ENCODE results near the gene TVP23C.
A peak's percentile ranks its signal among the peaks of the same experiment; 100 is the strongest.
"Not testable (repeated sequence)": the region's sequence is repeated elsewhere in the genome, so short reads cannot be mapped to it uniquely, and the experiment has no call there.

The TVP23C gene

GRCh38 chr17:15563375-15563857, at the start of gene TVP23C:
TSS of gene TVP23C (minus strand) at chr17:15563483. CDS start at chr17:15563448, 35 bp downstream.
- DNase-seq (ENCODE audit: low read depth): peak; percentile 42

GRCh38 chr17:15592960-15593359, 29.7 kb upstream of the TVP23C start:
- not testable (repeated sequence) for DNase-seq (ENCODE audit: low read depth)

DNA sequence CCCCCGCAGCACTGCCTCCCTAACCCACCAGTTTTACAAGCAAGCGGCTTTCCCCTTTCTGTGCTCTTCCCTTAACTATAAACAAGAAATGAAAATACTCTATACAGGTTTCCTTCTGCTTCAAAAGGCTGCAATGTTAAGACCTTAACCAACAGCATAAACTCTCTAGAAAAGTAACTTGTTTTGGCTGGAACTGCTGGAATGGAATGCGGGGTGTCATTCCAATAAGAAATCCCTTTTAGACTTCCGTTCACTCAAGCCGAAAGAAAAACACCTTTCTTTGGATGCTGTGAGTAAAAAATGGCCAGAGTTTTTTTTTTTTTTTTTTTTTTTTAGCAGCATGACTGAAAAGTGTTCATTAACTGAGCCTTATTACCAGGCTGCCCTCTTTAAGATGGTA, 28.7 kb upstream of the TVP23C start:
- DNase-seq (ENCODE audit: low read depth): not testable (repeated sequence)

- not testable (repeated sequence) for DNase-seq (ENCODE audit: low read depth)
These were observed 27.6 kb upstream of the TVP23C start for GRCh38 chr17:15590844-15591243.

GRCh38 chr17:15589544-15590536, 26.6 kb upstream of the TVP23C start:
- DNase-seq (ENCODE audit: low read depth): not testable (repeated sequence)

- DNase-seq (ENCODE audit: low read depth): not testable (repeated sequence)
These were observed 24.7 kb upstream of the TVP23C start for GRCh38 chr17:15588017-15588416.

DNA sequence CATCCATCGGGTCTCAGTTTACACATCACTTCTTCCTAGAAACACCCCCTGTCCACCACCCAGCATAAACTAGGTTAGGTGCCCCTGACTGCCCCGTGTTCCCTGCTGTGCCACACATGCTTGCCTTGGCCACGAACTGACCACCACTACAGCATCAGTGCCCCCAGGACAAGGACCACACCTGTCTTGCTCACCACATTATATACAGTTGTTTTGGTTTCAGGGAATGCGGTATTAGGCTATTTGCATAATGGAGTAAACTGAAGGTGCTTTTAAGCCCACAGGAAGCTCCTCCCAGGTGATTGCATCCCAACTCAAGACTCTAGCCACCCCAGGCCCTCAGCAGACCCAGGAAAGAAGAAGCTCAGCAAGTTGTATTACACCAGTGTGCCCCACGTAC, 20.0 kb upstream of the TVP23C start:
- DNase-seq (ENCODE audit: low read depth): not testable (repeated sequence)

- DNase-seq (ENCODE audit: low read depth): not testable (repeated sequence)
These were observed 18.2 kb upstream of the TVP23C start for GRCh38 chr17:15581462-15581861.

GRCh38 chr17:15576848-15577247, 13.6 kb upstream of the TVP23C start:
- not testable (repeated sequence) for DNase-seq (ENCODE audit: low read depth)

DNA sequence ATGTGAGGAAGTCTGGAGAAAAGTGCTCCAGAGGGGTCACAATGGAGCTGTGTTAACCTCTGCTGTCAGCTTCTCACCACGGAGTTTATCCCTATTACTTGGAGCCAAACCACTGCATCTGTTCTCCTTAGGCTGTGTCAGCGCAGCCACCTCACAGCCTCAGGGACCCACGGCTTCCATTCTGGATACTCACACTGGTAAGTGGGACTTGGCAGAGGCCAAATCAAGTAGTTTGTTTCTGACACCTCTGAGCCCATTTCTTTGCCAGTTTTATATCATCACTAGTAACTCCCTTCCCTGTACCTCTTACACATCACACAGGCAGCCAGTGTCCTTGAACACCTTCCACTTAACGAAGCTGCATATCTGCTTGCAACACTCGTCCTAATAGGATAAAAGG, 11.4 kb upstream of the TVP23C start:
- not testable (repeated sequence) for DNase-seq (ENCODE audit: low read depth)

- DNase-seq (ENCODE audit: low read depth): not testable (repeated sequence)
These were observed 10.6 kb upstream of the TVP23C start for GRCh38 chr17:15573870-15574269.

DNA sequence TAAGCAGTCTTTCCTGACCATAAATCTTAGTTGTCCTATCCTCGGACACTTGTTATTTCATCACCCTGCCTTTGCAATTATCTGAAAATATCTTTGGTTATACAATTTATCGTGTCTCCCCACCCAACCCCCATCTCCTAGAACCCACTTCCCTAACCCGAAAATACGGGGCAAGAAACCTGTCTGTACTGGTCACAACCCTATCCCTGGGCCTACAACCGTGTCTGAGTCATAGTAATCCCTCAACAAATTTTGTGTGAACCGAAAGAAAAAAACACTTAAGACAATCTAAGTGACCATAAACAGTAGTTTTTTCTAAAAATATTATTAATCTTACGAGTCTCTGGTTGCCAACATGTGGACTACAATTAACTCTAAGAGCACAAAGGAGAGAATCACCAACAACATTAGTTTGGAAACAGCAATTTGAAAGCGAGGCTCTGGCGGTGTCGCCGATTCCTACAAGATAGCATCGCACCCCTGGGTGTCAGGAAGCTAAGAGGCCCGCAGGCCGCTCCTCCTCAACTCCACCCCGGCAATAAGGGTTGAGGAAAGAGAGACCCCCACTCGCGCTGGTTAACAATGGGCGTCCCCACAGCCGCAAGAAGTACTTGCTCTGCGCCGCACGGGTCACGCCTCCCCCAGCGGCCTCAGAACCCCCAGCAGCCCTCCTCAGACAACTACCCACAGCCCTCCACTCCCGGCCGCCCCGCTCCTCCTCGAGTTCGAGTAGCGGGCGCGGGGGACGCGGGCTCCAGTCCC, 489 bp downstream of the TVP23C start:
- DNase-seq (ENCODE audit: low read depth): not testable (repeated sequence)

GRCh38 chr17:15561439-15561838, 1.8 kb downstream of the TVP23C start:
- DNase-seq (ENCODE audit: low read depth): not testable (repeated sequence)

- DNase-seq (ENCODE audit: low read depth): not testable (repeated sequence)
These were observed 4.7 kb downstream of the TVP23C start for GRCh38 chr17:15558403-15559105.

DNA sequence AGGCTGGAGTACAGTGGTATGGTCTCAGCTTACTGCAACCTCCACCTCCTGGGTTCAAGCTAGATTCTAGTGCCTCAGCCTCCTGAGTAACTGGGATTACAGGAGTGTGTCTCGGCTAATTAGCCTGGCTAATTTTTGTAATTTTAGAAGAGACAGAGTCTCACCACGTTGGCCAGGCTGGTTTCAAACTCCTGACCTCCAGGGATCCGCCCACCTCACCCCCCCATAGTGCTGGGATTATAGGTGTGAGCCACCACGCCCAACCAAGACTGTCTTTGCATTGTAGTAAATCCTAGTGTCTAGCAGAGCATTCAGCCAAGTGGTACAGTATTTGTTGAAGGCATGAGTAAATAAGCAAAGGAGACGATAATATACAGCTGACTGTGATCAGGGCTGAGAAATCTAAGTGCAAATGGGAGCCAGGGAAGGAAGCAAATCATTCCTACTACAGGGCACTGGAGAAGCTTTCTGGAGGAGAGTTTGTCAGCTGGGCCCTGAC, 5.9 kb downstream of the TVP23C start:
- not testable (repeated sequence) for DNase-seq (ENCODE audit: low read depth)

DNA sequence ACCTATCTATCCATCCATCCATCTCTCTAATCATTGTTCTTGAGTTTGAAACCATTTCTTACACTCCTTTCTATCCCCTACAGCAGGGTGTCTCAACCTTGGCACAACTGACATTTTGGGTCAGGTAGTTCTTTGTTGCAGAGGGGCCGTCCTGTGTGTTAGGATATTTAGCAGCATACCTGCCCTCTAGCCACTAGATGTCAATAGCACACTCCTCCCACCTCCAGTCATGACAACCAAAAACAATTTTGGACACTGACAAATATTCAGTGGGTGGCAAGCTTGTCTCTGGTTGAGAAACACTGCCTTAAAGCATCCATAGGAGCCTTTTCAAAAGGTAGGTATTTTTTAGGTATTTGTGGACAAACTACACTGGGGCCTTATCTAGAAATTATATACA, 10.4 kb downstream of the TVP23C start:
- not testable (repeated sequence) for DNase-seq (ENCODE audit: low read depth)

GRCh38 chr17:15549552-15549951, 13.7 kb downstream of the TVP23C start:
- not testable (repeated sequence) for DNase-seq (ENCODE audit: low read depth)

DNA sequence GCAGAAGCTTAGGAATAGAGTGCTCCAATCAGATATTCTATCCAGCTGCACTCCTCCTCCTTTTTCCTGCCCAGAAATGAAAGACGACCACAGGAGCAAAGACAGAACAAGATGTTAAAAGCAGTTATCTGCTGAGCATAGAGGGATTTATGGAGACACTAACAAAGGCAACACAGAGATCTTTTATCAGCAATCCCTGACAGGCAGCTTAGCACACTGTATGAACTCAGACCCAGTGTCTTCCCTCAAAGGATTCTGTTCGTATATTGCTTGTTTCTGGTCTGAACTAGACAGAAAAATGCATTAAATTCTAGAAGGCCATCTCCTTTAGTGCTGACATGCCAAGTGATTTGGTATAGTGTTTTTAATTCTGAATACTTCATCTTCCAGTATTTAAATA, 16.7 kb downstream of the TVP23C start:
- DNase-seq (ENCODE audit: low read depth): not testable (repeated sequence)

DNA sequence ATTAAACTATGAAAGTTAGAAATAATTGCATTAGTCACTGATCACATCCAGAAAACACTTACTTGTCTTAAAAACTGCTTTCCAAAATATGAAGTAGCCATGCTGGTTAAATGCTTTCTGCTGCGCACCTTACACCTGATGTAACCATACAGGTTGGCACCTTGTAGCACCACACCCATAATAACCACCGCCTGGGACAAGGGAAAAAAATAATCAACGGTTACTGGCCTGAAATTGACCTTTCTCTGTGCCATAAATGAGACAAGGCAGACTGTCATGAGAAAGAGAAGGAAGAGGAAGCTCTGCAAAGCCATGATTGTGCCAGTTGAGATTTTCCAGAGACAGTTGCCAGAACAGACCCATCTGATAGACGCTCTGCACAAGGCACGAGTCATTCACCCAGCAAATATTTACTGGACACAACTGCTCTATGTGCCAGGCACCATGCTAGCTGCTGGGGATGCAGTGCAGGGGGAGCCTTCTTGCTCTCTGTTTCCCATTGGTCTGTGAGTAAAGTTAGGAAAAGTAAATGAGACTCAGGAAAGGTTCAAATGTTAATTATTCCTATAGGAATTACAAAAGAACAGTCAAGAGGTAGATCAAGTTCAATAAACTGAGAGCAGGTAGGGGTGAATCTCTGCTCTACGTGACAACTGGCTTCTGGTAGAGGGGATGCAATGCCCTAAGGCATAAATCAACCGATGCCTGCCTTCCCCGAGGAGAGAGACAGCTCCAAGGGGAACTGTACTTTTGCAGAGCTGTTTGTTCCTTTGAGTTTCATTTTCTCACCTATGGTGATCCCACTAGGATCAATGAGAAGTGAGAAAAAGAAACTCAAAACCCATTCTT, 22.7 kb downstream of the TVP23C start:
- DNase-seq (ENCODE audit: low read depth): not testable (repeated sequence)

DNA sequence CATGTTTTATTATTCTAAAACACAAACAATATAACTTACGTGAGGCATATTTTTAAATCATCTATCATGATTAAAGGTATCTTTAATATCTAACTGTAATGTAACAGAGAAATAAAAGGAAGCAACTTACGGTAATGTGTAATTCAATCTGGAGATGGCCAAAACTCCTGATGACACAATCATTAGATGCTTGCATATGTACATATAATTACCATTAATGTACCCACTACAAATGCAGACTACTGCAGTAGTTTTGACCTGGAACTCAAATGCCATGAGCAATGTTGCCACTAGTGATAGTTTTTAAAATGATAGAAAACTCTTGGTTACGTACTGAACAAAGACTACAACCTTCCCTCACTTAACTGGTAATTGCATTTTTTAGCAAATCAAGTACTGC, 30.2 kb downstream of the TVP23C start:
- not testable (repeated sequence) for DNase-seq (ENCODE audit: low read depth)
